NCI-H2171 treated with DMSO at 0.1 percent for 48 hours (cell line): ENCODE data around the gene CDYL2.

Source experiments
- DNase-seq: peaks from one replicate; lab custom pipeline; 2025; lab: John Stamatoyannopoulos, UW

Gene CDYL2

DNA sequence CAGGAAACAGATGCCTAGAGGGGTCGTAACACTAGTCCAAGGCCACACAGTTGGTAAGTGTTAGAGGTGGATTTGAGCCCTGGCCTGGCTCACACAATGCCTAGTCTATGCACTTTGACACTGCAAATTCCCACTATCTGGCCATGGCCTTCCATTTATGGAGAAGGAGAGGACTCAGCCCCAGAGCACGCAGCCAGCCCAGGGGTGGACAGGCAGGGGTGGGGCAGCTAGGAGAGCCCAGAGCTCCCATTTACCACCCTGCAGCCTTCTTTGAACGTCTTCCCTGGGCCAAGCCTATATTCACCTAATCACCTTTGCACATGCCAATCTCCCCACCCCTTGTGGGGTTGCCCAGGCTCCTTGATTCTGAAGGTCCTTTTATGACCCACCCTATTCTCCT lies 182.4 kb downstream of the CDYL2 start:
- DNase-seq = no peak

DNA sequence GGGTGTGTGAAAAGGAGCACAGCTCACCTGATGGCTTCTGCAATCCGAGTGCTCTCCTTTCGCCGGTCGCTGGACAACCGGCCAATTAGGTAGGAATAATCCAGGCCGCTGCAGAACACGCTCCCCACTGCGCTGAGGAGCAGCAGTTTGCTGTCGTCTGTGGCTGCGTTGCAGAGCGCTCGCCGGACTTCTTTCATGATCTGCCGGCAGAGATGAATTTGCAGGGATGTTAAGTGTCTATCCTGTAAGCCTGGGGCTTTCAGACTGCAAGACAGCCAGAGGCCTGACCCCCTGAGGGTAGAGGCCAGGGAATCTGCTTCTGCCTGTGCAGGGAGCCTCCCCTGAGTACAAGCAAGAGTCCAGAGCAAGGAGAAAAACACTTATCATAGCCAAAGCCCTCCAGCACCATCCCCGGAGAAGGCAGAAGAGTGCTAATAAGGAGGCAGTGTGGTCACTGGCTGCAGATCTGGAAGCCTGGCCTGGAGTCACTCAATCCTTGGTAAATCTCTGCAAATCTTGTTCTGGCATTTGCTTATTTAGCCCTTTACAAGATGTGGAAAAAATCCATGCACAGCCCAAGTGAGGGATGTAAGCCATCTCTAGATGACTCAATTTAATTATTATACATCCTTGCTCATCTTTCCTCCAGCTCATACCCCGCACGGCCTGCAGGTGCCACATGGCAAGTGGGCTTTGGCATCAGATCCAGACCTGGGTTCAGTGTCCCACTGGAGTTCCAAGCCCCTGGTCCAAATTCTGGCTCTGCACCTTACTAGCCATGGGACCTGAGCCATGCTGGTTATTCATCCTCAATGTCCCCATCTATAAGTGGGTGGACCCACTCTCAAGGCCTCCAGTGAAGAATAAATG lies 183.4 kb downstream of the CDYL2 start:
- DNase-seq = no peak

DNA sequence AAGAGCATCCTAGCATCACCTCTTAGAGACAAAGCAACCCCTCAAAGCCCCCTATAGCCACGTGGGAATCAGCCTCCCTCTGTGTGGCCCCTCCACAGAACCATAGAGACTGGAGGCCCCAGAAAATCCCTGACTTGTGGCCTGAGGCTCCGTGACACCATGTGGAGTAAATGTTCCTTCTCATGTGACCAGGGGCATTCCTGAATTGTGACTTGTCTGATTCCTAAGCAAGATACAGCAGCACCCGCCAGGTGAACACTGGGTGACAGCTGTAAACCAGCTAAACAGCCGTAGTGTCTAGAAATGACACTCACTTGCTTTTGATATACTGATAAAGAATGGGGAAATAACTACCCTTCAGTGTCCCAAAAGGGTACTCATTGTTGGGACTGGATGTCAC lies 184.6 kb downstream of the CDYL2 start:
- no peak for DNase-seq

DNA sequence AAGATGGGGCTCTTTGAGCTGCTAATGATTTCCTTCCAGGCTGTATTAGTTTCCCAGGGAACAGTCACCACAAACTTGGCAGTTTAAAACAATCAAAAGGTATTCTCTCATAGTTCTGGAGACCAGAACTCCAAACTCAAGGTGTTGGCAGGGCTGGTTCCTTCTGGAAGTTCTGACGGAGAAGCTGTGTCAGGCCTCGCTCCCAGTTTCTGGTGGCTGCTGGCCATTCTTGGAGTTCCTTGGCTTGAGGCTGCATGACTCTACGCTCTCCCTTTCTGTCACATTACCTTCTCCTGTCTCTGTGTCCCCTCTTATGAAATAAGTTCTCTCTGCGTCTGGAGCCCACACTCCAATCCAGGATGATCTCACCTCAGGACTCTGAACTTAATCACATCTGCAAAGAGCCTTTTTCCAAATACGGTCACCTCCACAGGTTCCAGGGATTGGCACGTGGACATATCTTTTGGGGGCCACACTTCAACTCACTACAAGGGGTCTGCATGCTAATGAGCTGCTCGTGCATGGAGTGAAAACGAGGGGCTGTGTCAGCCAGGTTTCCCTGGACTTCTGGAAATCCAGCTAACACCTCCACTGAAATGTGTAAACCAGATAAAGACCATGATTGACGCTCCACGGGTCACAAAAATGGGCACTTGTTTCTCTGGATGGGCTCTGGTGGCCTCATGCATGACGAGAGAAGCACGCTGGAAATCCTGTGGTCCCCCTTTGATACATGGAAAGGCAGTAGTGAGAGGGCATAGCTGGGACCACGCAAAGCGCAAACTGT lies 185.3 kb downstream of the CDYL2 start:
- no peak for DNase-seq

DNA sequence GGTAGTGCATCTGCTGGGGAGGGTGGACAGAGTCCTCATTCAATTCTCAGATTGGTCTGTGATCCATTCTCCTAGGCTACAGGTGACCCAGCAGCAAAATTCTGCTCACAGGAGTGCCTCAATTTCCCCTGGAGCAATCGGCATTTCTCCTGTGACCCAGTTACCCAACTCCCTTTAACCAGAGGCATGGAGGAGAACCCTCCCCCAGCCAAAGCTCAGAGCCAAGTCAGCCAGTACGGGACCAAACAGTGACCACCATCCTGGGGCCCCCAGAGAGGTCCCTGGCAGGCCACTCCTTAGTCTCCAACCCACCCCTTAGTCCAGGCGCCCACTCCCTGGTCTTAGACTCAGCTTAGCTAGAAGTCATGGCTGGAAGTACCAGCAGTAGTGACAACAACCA lies 188.0 kb downstream of the CDYL2 start:
- DNase-seq = no peak

DNA sequence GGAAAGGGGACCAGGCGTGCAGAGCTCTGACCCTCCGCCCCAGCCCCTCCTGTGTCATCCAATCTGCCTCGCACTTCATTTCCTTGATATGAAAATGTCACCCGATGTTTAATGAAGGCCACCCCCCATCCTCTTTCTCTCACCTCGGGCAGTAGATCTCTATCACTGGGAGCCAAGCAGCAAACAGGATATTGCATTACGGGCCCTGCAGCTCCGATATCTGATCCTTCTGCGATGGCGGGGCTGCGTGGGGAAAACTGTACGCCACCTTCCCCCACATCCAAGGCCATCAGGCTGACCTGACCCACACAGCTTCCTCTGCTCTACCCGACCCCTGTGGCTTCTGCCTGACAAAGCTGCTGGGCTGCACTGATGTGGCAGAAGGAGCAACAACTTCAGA lies 188.7 kb downstream of the CDYL2 start:
- DNase-seq = no peak

DNA sequence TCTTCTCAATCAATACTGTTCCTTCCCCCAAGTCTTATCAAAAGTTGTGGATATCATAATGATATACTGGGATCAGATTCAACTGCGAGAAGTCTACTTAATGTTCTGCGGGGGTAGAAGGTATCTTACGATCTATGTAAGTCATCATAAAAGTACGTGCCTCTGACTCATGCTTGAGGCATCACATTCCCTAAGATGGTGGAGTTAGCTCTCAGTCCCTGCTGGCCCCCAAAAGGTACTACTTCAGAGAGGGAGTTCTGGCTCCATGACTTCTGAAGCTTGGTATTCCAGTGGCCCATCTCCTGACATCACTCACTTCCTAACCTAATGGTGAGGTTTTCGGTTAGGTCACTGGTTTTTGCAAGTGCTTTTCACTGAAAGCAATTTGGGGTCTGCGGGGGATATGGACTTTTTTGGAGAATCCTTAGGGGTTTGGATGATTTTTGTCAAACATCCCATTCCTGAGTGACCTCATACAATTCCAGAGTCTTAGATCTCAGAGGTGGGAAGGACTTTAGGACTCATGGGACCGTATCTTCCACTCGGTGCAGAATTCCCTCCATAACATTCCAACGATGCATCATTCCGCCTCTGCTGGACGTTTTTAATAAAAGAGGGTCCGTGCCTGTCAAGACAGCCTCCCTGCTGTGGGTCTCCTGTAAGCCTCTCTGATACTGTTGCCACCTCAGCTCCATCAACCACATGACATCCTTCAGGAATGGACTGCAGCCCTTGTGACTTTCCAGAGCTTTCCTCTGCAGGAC lies 189.3 kb downstream of the CDYL2 start:
- DNase-seq = no peak

DNA sequence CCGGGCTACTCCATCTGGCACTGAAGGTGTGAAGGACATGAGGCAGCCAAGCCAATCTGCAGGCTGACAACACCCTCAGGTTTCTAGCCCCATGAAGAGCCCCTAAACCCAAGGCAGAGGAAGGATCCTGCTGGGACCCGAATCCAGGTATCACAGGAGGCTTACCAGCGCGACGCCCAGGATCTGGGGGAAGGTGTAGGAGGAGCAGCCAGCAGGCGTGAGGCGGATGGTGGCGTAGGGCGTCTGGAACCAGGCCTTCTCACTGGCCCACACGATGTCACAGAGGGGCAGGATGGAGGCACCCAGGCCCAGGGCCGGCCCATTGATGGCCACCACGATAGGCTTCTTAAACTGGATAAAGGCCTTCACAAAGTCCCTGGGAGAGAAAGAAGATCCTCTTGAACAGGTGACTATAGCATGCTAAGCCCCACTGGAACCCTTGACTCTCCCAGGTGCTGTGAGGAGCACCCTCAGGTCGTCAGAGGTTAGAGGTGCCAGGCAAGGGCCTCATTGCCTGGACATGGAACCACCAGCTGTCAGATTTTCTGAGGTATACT lies 191.9 kb downstream of the CDYL2 start:
- no peak for DNase-seq

DNA sequence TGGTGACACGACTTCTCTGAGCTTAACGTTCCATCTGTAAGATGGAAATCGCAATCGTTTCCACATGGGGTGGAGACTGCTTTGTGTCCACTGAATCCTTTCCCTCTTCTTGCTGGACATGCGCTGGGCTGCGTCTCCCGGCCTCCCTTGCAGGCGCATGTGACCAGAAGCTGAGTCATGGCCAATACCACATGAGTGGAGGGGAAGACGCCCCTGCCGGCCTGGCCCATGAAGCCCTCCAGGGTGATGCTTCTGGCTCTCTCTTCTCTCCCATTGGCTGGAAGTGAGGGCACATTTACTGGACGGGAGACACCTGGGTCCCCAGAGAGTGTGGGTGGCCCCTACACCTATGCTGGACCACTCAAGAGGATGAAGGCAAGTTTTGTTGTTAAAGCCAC lies 192.5 kb downstream of the CDYL2 start:
- DNase-seq = no peak

DNA sequence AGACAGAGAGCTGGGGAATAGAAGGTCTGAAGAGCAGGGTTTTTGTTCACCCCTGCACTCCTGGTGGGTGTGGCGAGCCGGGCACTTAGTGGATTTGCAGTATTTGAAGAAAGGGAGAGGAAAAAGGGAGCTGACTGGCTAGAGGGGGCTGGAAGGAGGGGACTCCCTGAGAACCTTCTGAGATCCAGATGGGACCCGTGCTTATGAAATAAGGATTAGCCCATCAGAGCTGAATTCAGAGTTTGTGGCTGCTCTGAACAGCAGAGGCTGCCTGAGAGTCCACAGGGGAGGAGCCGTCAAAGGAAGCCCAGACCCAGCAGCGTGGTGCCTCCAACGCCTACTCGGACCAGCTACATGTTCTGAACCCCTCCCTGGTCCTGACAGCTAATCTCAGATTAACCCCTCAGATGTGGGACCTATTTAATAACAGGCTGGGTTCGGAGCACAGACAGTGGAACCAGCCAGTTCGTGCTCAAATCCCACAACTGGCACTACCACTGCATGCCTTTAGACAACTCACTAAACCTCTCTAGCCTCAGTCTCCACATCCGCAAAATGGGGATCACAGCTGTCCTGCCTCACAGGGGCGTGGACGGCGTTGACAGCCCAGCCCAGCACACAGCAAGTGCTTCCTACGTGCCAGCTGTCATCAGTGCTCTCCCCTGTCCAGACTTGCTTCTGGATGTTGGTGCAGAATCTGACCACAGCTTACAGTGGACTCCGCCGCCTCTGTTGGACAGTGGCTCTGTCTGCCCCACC lies 193.0 kb downstream of the CDYL2 start:
- DNase-seq = no peak

DNA sequence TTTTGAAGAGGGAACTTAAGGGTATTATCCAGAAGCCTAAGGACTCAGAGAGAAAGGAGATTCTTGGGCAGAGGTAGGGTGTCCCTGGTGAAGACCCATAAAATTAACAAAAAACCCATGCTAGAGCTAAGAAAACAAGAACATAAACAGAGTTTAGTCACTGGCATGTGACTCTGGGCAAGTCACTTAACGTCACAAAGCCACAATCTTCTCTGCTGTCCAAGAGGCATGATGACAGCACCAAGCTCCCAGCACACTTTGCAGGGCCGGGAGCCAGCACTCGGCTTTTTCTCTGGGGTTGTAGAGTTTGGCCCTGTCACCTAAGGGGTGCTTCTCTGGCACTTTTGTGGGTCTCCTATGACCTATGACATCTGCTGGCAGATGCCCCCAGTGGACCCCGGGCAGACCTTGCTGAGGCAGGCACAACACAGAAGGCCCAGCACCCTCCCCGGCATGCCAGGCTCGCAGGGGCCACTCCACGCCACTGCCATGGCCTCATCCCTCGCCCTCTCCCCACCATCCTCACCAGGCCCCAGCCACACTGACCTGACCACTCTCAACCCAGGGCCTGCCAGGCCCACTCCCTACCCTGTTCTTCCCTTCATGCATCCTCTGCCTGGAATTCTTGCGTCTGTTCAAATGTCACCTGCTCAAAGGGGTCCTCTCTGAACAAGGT lies 193.8 kb downstream of the CDYL2 start:
- no peak for DNase-seq

DNA sequence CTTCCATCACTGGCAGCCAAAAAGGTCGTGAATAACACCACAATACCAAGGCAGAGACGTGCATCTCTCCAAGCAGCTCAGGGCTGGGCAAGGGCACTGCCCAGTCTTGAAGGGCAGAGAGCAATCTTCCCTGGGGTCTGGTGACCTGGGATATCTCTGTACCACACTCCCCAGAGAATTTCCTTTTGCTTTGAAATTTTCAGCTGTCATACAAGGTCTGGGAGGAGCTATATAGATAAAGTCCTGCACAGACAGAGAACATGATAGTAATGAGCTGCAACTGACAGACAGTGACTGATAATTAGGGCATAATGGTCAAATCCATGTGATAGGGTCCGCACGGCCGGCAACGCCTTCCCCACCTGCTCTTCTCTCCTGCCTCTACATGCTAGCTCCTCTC lies 195.5 kb downstream of the CDYL2 start:
- no peak for DNase-seq

DNA sequence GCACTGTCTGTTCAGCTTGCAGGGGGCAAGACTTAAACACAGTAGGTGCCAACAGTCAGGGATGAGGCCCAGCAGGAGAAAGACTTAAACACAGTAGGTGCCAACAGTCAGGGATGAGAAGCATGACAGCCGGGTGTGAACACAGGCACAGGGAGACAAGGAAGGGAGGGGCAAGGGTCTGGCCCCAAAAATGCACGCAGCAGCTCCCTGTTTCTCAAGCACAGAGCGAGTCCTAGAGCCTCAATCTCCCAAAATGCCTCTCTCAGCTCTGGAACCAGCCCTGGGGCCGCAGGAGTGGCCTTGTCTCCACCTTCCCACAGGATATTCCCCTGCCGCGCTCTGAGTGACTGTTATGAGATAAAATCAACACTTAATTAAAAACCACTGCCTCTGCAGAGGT lies 197.2 kb downstream of the CDYL2 start:
- DNase-seq = no peak

DNA sequence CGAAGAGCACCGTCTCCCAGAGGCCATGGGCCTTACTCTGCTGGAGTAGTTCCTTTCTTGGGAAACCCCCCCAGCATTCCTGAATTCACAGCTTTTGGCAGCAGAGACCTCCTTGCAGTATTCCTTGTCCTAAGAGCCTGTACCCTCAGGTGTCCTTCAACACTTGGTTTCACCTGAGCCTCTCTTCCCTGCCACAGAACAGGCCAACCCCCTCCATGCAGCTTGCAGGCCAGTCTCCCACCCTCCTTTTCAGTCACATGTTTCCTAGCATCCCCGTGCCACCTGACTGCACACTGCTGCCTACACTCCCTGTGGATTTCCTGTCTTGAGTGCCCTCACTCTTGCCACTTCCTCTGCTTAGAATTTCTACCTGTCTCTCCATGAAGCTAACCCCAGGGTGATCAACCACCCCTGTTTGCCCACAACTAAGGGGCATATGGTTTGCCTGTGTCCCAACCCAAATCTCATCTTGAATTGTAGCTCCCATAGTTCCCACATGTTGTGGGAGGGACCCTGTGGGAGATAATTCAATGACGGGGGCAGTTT lies 198.1 kb downstream of the CDYL2 start:
- DNase-seq = no peak

DNA sequence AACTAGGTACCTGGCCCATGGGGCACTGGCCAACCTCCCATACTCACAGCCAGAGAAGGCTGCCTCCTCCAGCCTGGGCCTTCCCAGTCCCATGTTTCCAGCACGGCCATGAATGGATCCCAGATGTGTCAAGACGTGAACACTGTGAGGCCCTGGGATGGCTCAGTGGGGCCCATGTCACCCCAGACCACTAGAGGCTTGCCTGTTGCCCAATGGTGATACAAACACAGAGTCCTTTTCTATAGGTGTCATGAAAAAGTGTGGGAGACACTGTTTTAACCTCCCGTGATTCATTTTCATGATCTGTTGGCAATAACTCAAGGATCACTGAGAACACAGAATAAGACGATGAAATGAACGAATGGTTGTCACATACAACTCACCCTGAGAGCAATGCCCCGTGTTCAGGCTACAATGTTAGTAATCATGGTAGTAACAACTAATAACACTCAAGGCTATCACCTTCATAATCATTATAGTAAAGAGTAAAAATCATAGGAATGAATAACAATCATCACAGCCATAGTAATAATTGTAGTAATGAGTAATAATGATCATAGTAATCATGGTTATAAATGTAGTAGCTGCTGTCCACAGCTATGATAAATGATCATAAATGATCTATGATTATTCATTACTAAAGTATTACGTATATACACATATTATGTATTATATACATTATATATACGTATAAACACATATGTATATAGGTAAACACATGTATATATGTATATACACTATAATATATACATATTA lies 199.6 kb downstream of the CDYL2 start:
- DNase-seq = no peak

DNA sequence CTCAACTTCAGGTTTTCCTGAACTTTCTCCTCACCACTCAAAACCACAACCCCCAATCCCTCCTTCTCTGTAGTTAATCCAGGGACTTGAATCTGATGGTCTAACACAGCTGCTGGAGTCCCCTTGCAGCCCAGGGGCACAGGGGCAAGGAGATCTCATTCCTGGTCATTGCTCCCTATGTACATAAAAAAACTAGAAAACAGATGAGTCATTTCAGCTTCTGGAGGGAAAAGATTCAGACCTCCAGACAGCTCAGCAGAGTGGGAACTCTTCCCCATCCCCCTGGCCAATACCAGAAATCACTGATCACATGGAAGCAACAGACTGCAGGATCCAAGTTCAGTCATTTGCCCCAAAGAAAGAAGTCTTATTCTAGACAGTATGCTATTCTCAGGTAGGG lies 201.5 kb downstream of the CDYL2 start:
- no peak for DNase-seq

DNA sequence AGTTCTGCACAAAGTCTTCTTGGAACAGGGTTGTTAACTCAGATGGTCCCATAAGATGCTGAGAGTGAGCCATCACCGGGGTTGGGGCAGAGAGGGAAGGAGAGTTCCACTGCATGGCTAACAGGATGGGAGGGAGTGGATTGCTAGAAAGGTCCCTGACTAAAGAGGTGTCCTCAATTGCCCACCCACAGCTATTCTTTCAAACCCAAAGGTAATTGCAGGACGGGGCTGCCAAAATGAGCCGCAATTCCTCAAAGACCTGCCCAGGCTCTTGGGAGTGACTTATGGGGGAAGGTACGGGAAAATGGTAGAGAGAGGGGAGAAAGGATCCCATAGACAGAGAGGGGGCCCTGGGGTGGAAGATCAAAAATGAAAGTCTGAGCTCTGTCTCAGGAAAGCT lies 203.2 kb downstream of the CDYL2 start:
- DNase-seq = no peak

DNA sequence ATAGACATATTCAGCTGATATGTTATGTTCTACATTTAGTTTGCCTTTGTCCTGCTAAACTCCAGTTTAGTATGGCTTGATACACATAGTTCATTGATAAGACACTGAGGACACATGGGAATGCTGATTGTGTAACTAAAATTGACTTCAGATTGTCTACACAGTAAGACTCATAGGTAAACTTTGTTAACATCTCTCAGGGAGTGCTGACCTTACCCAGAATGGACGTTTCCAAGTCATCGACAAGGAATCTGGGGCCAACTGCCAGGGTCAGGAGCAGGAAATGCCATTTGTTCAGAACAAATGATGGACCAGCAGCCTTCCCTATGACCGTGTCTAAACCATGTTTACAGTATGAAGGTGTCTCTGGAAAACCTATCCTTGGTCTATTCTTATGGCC lies 204.9 kb downstream of the CDYL2 start:
- no peak for DNase-seq

DNA sequence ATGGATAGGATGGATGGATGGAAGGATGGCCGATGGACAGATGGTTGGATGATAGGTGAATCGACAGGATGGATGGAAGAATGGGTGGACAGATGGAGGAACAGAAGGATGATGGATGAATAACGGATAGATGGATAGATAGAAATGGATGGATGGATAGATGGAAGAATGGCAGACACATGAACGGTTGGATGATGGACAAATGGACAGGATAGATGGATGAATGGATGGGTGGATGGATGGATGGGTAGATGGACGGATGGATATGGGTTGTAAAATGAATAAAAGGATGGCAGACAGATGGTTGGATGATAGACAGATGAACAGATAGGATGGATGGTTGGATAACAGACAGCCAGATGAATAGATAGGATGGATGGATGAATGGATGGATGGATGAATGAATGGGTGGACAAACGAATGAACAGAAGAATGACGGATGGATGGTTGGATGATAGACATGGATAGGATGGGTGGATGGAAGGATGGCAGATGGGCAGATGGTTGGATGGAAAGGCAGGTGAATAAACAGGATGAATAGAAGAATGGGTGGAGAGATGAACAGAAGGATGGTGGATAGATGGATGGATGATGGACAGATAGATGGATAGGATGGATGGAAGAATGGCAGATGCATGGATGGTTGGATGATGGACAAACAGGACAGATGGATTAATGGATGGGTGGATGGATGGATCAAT lies 207.7 kb downstream of the CDYL2 start:
- DNase-seq = no peak
